M059J (cell line): ENCODE results near the gene ZNFX1. TPM values are rescaled to one million over a fixed set of nuclear protein-coding genes. Genes with fewer than 3 reads are reported as not detected.
A peak's percentile ranks its signal among the peaks of the same experiment; 100 is the strongest.

Experiments used
- DNase-seq: peaks from one replicate; pipeline ENCODE4 v3.0.0-alpha.2; 2012; ENCODE audit warnings: low read depth
- total RNA-seq: library from RNA; depleted of rRNA; stranded (reverse); fragments of >200 nt; shearing (Covaris generic); gene quantifications from 2 replicates; pipeline ENCODE4 v1.2.3, GENCODE V29; 2014

Gene ZNFX1
- total RNA-seq, 1 experiment from 2014 or later, result 156 TPM

DNA sequence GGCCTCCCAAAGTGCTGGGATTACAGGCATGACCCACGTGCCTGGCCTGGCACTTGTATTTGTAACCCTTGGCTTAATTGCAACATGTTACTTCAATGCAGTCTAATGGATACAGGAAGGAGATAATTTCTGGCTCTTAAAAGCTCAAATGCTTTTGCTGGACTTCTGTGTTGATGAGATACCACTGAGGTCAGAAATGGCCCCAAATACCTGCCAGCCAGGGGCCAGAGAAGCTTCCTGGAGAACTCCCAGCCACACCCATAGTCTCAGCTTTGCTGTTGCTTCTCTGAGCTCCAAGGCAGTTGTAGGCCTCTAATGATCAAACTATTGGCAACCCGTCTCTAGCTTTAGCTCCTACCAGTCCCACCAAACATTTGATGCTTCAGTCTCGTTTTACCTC, 14.2 kb upstream of the ZNFX1 start:
- DNase-seq, result no peak

DNA sequence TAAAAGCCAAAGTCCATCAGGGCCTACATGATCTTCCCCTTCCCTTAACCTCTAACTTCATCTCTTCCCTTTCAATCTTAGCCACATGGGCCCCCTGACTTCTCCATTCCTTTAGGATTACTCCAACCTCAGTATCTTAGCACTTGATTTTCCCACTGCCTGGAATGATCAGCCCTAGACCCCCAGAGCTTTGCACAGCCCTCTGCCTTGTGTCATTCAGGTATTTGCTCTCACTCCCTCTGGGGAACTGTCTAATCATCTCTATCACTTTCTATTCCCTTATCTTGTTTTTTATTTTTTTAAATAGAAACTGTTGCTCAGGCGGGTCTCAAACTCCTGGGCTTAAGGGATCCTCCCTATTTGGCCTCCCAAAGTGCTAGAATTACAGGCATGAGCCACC, 13.3 kb upstream of the ZNFX1 start:
- DNase-seq, result no peak

DNA sequence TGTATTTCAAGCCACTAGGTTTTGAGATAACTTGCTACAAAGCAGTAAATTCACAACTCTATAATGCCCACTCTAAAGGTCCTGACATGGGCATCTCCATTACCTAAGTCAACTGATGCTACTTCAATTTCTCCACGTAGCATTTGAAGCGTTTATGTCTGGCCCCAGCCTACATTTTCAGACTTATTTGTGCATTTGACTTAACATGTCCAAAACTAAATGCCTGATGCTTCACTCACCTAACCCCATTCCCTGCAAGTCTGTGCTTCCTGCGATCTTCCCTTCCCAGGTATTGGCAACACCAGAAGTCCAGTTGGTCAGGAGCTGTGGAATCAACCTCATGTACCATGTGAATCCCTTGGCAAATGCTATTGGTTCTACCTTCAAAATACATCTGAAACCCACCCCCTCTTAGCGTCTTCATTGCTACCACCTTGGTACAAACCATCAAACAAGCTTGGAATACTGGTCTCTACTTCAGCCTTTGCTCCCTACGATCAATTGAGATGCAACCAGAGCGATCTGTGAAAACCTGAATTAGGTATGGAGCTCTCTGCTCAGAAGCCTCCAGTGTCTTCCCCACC, 12.8 kb upstream of the ZNFX1 start:
- DNase-seq, result no peak

DNA sequence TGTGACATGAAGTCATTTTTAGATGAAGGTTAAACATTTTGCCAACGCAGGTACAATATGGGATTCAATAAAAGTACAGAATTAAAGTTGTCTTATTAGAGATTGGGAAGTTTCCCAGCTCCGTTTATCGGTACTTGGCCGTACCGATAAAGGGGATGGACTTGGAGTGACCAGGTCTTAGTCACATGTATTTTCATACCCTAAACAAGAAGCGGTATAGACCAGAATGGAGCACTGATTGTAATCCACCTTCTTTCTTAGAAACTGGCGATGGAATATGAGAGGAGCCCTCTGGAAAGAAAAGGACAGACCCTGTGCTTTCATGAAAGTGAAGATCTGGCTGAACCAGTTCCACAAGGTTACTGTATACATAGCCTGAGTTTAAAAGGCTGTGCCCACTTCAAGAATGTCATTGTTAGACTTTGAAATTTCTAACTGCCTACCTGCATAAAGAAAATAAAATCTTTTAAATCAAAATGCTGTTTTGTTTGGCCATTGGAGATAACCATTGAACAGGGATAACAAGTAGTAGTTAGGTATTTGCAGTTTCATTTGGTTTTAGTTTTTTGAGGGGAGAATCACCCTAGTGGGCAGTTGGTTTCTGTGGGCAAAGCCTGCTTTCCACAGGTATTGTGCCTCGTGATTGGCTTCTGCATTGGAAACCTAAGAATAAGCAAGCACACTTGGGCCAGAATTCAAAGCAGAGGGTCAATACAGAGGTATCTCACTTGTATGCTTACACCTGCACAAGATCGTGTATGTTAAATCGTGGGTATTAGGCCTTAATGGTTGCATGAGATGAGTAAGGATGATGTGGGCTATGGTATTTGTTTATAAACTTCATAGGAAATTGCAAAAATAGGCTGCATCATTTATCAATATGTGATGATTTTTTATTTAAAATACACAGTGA, 11.2 kb upstream of the ZNFX1 start:
- DNase-seq, result no peak

DNA sequence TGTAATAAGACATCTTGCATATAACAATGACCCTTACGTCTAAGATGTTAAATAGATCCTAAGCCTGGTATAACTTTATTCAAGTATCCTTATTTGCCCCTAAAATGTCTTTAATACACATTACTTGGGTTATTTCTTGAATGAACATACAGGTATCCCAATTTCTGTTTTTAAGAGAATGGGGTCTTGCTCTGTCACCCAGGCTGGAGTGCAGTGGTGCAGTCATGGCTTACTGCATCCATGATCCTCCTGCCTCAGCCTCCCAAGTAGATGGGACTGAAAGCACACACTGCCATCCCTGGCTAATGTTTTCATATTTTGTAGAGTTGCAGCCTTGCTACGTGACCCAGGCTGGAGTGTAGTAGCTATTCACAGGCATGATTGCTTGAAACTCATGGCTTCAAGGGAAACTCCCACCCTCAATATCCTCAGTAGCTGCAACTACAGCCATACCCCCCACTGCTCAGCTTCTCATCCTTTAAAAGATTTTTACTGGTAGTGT, 10.4 kb upstream of the ZNFX1 start:
- no peak for DNase-seq

DNA sequence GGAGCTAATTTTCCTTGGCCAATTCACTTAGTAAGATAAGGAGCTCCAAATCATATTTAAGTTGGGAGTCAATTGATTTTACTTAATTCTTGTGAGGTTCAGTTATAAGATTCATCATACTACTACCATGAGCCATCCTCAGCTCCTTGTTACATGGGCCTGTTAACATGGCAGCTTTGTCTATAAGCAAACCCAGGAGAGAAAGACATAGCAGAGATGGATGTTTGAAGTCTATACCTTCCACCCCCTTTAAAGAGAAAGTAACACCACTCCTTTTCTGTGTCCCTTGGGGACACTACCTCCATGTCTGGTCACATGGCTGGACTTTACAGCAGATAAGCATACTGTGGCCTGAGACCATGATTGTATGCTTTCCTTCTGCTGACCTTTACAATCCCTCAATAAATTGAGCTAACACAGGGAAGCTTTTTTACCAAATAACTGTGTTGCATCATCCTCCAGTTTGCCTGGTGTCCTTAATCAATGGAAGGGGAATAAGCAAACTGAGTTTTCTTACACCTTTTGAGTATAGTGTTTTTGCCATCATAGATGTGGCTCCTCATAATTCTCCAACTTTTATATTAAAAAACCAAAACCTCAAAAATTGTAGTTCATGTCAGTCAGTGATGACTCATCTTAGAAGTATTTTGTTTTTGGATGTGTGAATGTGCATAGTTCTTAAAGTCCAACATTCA, 9.8 kb upstream of the ZNFX1 start:
- peak; percentile 74 for DNase-seq

DNA sequence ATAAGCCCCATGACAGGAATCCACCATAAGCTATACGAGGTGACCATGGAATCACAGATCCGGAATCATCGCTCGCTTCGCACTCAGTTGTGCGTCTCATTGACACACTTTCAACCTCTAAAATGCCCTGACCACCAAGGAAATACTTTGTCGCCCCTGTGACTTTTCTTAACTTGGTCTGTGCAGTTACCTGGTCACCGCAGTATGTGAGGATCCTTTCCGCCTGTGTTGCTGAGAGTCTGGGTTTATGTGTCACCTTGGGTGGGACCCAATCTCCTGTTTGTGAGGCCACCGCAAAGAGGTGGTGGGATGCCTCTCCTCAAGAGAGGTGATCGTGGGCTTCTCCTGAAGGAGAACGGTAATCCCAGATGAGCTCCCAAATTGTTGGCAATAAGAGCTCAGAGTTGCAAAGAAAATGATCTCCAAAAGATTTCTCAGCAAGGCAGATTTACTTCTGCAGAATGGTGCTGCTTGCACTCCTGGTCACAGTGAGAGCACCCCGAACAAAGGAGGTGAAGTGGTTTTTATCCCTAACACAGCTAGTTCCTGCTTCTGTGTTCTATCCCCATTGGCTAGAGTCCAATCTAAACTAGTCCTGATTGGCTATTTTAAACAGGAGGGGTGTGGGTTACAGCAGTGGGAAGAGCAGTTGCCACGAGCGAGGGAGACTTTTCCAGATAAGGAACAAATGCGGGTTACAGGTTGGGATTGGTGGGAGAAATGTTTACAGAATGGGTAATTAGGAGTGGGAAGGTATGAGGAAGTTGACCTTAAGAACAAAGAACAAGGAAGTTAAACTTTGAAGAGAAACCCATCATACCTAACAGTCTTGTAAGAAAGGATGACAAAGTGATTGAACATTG, 9.1 kb upstream of the ZNFX1 start:
- peak; percentile 64 for DNase-seq

DNA sequence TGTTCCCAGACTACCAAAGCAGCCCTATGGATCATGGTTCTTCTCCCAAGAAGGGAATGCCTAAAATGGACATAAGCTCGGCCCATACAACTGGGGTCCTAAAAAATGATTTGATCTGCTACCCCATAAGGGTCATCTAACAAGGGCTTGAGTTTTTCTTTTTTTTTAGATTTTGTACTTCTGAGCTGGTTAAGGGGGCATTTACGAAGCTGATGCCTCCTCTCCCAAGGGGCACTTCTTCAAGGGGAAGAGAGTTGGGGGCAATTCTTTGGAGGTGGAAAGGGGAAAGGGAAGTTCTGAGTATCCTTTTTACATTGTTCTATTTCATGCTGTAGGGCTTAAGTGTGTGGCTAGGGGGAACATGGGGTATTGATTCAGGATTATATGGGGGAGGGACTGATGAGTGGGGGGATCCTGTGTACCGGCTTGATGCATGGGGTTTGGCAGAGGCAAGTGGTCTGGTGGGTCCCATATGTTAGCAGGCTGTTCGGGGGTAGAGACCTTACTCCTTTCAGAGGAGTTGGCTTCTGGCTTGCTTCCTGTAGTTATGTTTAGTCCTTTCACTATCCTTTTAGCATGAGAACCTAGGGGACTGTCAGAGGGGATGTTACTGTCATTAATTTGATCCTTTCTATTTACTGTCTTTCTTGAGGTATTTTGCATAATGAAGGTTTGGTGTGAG, 8.1 kb upstream of the ZNFX1 start:
- no peak for DNase-seq

DNA sequence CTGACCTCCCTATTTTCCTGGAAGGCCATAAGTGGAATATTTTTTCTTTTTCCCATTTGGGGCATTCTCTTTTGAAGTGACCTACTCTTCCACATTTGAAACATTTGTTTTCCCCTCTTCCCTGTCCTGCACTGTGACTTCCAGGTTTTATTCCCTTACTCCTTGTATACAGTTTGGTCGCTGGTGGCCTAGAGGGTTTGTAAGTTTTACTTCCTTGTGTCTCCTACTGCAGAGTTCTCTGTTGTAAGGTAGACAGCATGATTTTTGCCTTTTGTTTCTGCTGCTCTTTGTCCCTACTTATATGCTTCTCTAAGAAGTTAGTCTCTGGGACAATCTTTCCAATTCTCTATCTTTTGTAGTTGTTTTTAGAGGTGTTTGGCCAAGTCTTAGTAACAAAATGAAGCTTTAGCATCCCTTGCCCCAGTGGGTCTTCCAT, 7.4 kb upstream of the ZNFX1 start:
- DNase-seq, result no peak

DNA sequence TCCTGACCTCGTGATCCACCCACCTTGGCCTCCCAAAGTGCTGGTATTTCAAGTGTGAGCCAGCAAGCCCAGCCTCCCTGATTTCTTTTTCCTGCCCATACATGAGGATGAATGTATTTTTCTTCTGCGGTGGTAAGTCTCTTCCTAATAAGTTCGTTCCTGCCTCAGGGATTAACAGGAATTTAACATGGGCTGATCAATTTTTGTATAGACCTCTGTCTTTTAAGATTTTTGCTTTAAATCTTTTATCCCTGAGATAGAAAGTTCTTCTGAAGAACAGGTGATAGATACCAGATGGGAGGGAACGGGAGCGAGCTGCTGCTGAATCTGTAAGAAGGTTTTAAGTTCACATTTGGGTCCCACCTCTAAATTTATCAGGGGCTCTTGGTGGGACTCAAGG, 7.0 kb upstream of the ZNFX1 start:
- DNase-seq, result no peak

DNA sequence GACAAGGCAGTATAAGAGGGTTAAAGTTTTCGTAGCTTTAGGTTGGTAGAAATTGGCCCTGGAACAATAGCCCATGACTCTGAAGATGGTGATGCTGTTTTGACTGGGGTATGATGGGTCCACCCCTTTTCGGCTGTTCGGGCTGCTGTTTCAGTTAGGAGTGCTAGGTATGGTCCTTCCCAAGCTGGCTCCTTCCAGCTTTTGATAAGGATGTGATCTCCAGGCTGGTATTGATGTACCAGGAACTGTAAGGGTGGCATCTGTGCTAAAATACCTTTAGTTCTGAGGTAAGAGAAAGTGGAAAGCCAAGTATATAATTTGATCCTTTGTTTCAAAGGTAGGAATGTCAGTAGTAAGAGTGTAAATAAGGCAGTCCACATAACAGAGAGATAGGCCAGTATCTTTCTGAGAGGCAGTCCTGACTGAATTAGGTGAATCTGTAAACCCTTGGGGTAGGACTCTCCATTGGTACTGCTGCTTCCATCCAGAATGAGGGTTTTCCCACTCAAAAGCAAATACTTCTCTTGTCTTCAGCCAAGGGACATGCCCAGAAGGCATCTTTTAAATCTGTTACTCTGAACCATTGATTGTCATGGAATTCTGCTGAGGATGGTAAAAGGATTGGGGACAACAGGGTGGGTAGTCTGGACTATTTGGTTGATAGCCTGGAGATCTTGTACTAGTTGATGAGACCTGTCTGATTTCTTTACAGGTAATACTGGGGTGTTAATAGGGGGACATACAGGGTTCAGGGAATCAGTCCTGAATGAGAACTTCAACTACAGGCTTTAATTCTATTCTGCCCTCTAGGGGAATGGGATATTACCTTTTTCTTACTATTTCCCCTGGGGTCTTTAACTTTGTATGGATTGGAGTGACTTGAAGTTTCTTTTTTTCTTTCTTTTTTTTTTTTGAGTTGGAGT, 6.1 kb upstream of the ZNFX1 start:
- no peak for DNase-seq

DNA sequence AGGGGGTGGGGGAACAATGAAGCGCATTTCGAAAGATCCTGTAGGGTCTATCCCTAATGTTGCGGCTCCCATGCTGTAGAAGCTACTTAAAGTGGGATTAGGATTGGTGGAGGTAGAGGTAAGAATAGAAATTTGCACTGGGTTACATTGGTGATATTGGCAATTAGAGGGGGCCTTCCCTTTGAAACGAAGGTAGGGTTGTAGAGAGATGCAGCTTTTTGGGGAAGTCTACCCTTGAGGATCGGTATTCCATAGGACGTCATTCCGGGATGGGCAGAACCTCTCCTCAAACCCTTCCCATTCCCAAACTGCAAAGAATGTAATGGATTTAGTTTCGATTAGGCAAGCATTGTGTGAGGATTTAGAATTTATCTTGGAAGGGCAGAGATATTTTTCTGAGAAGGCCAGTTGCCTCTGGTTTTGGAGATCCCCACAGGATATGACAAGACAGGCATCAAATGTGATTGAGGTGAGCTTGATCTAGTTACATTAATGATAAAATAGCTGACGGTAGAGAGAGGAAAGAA, 5.4 kb upstream of the ZNFX1 start:
- no peak for DNase-seq

DNA sequence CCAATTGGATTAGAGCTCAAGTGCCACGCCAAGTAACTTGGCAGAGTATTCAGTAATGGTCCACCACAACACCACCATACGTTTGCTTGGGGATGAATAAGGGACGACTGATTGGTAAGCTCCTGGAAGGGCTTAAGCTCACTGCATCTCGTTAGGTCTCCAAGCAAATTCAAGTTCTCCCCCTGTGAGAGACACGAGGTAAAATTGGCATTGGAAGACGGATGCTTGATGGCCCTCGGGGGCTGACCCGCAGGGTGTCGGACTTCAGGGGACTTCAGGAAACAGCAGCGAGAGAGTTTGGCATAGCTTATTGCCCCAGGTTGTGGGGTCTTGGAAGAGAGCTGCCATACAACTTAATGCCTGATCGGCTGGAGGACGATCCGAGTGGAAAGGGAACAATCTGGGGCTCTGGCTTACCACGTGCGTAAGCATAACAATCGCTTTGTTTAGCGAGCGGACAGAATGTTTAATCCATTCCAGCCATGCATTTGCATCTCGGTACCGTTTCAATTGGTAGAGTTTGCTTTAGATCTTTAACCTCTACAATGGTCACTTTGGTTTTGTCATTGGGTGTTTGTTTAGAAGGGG, 4.8 kb upstream of the ZNFX1 start:
- no peak for DNase-seq

DNA sequence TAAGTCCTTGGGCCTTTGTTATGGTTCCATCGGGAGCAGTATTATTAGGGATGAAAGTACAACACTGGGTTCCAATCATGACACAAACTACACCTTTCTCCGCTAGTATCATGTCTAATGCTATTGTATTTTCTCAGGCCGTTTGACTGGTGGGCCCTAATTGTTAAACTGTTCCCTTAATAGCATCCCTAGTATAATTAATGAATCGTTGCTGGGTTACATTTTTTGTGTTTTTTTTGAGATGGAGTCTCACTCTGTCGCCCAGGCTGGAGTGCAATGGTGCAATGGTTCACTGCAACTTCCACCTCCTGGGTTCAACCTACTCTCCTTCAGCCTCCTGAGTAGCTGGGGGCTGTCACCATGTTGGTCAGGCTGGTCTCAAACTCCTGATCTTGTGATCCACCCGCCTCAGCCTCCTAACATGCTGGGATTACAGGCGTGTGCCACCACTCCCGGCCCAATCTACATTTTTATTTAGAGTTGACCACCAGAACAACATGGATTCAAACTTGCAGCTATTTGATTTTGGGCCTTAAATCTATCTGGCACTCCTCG, 4.1 kb upstream of the ZNFX1 start:
- no peak for DNase-seq

DNA sequence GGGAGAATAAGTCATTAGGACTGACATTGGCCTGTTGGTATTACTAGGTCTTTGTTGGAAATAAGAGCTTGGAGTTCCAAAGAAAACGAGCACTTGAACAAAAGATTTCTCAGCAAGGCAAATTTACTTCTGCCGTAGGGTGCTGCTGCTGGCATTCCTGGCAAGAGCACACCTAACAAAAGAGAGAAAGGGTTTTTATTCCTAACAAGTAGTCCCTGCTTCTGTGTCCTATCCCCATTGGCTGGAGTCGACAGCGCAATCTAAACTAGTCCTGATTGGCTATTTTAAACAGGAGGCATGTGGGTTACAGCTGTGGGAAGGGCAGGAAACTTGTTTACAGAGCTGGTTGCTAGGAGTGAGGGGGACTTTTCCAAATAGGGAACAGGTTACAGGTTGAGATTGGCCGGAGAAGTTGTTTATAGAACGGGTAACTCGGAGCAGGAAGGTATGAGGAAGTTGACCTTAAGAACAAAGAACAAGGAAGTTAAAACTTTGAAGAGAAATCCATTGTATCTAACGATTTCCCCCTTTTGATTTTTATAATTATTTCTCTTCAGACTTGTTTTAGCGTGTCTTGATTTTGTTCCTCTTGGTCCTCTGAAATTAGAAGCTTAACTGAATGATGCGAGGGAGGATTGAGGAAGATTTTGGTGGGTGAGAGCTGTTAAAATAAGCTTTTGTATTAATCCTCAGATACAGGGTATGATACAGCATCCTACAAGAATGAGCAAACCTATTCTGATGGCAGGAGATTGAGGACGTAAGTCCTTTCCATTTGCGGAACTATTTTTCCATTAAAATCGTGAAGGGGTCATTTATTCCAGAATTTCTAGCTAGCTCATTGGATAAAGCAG, 3.4 kb upstream of the ZNFX1 start:
- DNase-seq, result no peak

DNA sequence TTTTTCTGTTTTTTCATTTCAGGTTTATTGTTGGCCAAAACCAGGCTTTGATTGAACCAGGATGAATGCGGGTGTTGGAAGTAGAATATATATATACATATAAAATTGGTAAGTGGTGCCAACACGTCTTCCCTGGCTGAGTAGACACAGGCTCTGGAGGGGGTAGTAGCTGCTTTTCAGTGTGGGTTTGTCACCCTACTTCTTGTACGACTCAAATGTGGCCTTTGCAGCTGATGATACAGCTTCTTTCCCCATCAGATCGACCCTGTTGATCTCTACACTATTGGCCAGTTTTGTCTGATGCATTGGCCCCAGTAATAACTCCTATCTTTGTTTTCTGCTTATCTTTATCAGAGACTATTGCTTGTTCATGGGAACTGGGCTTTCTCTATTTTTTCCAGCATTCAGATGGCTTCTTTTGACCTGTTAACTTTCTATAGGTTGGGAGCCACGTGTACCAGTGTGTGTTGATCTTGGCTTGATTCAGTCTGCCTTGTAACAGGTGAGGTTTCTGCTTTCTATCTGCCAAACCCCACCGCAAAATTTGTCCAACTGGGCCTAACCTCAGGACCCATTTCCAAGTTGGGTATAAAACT, 2.7 kb upstream of the ZNFX1 start:
- no peak for DNase-seq

DNA sequence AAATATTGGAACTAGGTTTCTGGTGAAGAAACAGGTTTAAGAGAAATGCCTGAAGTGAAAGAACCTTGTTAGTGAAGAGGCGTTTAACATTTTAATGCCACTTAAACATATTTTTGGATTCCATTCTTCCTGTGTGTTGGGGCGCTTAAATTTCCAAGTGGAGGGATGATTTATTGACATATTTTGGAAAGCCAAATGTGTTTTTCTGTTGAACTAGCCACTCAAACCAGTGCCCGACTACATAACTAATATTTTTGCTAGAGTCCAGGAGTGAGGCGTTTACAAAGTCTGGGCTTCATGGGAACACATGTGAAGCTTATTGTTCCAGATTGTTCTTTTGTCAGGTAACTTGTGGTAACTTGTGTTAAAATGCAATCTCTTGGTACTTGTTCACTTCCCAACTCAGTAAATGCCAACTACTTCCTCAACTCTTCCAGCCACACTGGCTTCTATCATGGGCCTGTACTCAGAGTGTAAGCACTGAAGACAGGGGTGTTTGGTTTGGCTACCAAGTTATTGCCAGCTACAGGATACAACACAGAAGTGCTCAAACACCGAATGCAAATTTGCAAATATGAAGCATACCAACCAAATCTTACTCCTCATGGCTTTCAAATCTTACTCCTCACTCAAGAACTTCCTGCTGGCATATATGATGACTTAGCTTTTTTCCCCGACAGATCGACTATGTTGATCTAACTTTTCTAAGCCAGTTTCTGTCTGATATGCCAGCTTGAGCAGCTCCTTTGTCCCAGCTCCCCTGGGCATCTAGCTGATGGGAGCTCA, 2.0 kb upstream of the ZNFX1 start:
- DNase-seq, result no peak
